DND-41 (cell line): ENCODE data around the gene GIMD1.

Experiments
- ATAC-seq: fragments of 200-7000 bp; cut with Tn5 transposase; 3 replicates; pipeline ENCODE4 v1.9.1; 2021; ENCODE audit warnings: low read depth; ENCODE audit not compliant: insufficient read depth
- DNase-seq: peaks from one replicate; pipeline ENCODE4 v3.0.0-alpha.2; 2020
- H2AFZ ChIP-seq: 2 replicates; pipeline ENCODE4 v1.6.0; 2012; ENCODE audit warnings: low read depth, low read length
- H3K27ac ChIP-seq: 2 replicates; pipeline ENCODE4 v1.5.1; 2012; ENCODE audit warnings: low read length, inconsistent platforms
- H3K27me3 ChIP-seq: fragments of 200-600 bp; sonication (generic); 2 replicates; pipeline ENCODE4 v1.6.0; 2012; ENCODE audit warnings: low read length, mild to moderate bottlenecking, inconsistent platforms; ENCODE audit not compliant: insufficient read depth, poor library complexity
- H3K36me3 ChIP-seq: 2 replicates; pipeline ENCODE4 v1.5.1; 2012; ENCODE audit warnings: low read length, inconsistent platforms; ENCODE audit not compliant: insufficient read depth
- H3K4me1 ChIP-seq: 2 replicates; pipeline ENCODE4 v1.5.1; 2012; ENCODE audit warnings: mild to moderate bottlenecking, low read length; ENCODE audit not compliant: insufficient read depth
- H3K4me2 ChIP-seq: 2 replicates; pipeline ENCODE4 v1.6.0; 2012; ENCODE audit warnings: mild to moderate bottlenecking, moderate library complexity, low read length, inconsistent platforms; ENCODE audit not compliant: insufficient read depth
- H3K4me3 ChIP-seq, 2 experiments: fragments of 200-600 bp in 1 of 2; shearing (Covaris generic) in 1 of 2; 2 replicates each; pipeline ENCODE4 v1.5.1; 2012 to 2016; ENCODE audit warnings: inconsistent platforms in 2 of 2, low read length in 2 of 2, mild to moderate bottlenecking in 2 of 2, low read depth in 1 of 2, moderate library complexity in 1 of 2
- H3K79me2 ChIP-seq: 2 replicates; pipeline ENCODE4 v1.6.0; 2012; ENCODE audit warnings: low read length, inconsistent platforms; ENCODE audit not compliant: insufficient read depth
- H3K9ac ChIP-seq: 2 replicates; pipeline ENCODE4 v1.6.0; 2012; ENCODE audit warnings: low read depth, mild to moderate bottlenecking, inconsistent platforms, low read length, moderate library complexity
- H3K9me3 ChIP-seq: 2 replicates; pipeline ENCODE4 v1.5.1; 2012; ENCODE audit warnings: low read length, moderate library complexity, mild to moderate bottlenecking, inconsistent platforms; ENCODE audit not compliant: insufficient read depth, severe bottlenecking
- H4K20me1 ChIP-seq: 2 replicates; pipeline ENCODE4 v1.6.0; 2012; ENCODE audit warnings: low read length; ENCODE audit not compliant: insufficient read depth
- EZH2 ChIP-seq: IDR thresholded peaks from 3 replicates; pipeline ENCODE4 v1.6.1; 2012; ENCODE audit warnings: borderline replicate concordance, low read depth, mild to moderate bottlenecking, moderate library complexity, low read length, inconsistent platforms; ENCODE audit not compliant: severe bottlenecking
- TF ChIP-seq, protein P1 (sequence below): IDR thresholded peaks from 2 replicates; pipeline ENCODE4 v1.5.1; 2012; ENCODE audit warnings: borderline replicate concordance, low read length, moderate library complexity, mild to moderate bottlenecking; ENCODE audit not compliant: poor library complexity, severe bottlenecking; ENCODE audit errors: extremely low read depth

GIMD1 gene

DNA sequence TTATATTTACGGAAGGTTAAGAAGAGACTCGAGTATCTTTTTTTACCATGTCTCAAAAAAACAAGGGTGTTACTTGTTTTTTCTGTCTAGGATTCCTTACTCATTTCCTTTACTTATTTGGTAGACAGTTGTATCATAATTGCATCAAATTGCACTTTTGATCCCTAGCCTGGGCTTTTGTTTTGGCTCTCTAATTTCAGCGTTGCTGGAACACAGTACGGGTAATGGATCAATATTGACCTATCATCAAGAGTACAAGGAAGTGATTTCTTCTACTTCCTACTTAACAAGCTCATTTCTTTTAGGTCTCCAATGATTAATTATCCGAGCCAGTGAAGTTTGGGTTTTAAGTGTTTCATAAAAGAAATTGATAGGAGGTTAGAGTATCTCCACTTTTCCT is 35.4 kb downstream of the GIMD1 start:
- no peaks in the 10 kb centered on the region for H3K27me3 ChIP-seq
- no peaks in the 10 kb centered on the region for H3K9me3 ChIP-seq
- no peaks in the 10 kb centered on the region for H3K4me1 ChIP-seq
- no peaks in the 10 kb centered on the region; the same call in 1 of the 2 replicates for H4K20me1 ChIP-seq
- peaks cover 94% of the 10 kb centered on the region for H3K36me3 ChIP-seq
- no peak overlapping the region for H3K27ac ChIP-seq
- no peak overlapping the region for H3K9ac ChIP-seq
- H3K79me2 ChIP-seq: 0 out of 2 replicates have a peak, but pooled peaks cover 3% of the 10 kb centered on the region
- no peak for TF ChIP-seq EZH2
- TF ChIP-seq, protein P1, sequence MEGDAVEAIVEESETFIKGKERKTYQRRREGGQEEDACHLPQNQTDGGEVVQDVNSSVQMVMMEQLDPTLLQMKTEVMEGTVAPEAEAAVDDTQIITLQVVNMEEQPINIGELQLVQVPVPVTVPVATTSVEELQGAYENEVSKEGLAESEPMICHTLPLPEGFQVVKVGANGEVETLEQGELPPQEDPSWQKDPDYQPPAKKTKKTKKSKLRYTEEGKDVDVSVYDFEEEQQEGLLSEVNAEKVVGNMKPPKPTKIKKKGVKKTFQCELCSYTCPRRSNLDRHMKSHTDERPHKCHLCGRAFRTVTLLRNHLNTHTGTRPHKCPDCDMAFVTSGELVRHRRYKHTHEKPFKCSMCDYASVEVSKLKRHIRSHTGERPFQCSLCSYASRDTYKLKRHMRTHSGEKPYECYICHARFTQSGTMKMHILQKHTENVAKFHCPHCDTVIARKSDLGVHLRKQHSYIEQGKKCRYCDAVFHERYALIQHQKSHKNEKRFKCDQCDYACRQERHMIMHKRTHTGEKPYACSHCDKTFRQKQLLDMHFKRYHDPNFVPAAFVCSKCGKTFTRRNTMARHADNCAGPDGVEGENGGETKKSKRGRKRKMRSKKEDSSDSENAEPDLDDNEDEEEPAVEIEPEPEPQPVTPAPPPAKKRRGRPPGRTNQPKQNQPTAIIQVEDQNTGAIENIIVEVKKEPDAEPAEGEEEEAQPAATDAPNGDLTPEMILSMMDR: no peak
- ATAC-seq (no peak), DNase-seq (no peak)
- H3K4me2 ChIP-seq: no peak overlapping the region
- H2AFZ ChIP-seq: no peak overlapping the region
- H3K4me3 ChIP-seq: no peak overlapping the region

DNA sequence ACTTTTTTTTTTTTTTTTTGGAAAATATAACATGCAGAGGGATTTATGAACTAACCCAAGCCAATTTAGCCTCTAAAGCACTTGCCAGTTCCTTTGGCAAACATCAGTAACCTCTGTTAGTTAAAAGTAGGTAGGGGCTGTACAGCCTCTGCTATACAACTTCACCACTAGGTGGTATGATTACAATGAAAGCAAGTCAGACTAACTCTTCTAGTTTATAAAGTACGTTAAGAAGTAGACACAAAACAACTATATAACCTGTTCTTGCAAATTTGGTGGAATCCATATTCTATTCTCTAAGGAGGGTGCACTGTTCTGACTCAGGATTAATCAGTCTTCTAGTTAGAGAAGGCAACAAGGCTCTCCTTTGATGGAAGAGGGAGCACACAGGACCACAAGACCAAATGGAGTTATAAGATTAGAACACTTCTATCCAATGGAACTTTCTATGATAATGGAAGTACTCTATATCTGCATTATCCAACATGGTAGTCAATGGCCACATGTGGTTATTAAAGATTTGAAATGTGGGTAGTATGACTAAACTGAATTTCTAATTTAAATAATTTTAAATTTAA is 39.4 kb downstream of the GIMD1 start:
- ATAC-seq (peak; percentile 93), DNase-seq (no peak)
- no peak overlapping the region for H3K4me2 ChIP-seq
- no peaks in the 10 kb centered on the region for H3K9me3 ChIP-seq
- no peaks in the 10 kb centered on the region; the same call in 1 of the 2 replicates for H4K20me1 ChIP-seq
- no peak overlapping the region for H3K27ac ChIP-seq
- H2AFZ ChIP-seq: no peak overlapping the region
- H3K79me2 ChIP-seq: peaks cover 10% of the 10 kb centered on the region
- peaks cover 88% of the 10 kb centered on the region for H3K36me3 ChIP-seq
- H3K9ac ChIP-seq: no peak overlapping the region
- H3K27me3 ChIP-seq: no peaks in the 10 kb centered on the region
- H3K4me3 ChIP-seq: no peak overlapping the region
- TF ChIP-seq EZH2: no peak
- TF ChIP-seq, protein P1: peak; percentile 68
- no peaks in the 10 kb centered on the region for H3K4me1 ChIP-seq

DNA sequence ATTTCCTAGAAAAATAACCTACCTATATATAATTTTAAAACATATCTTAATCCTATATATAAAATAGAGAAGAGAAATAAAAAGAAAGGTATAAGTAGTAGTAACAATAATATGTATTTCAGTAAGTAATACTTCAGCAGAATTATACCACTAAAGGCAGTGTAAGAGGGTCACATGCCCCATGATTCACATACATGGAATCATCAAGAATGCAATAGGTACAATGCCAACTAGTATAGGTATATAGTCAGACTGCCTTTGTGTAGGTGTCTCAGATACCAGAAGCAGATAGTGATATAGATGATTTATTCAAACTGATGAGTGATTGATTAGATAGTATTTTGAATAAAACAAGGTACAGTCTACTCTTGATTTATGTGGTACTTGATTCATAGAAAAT is 42.8 kb downstream of the GIMD1 start:
- H3K9me3 ChIP-seq: no peaks in the 10 kb centered on the region
- H3K36me3 ChIP-seq: peaks cover 60% of the 10 kb centered on the region
- H2AFZ ChIP-seq: no peak overlapping the region
- no peaks in the 10 kb centered on the region; the same call in 1 of the 2 replicates for H4K20me1 ChIP-seq
- ATAC-seq: no peak
- DNase-seq: no peak
- H3K4me3 ChIP-seq: no peak overlapping the region
- H3K27me3 ChIP-seq: no peaks in the 10 kb centered on the region
- no peaks in the 10 kb centered on the region for H3K4me1 ChIP-seq
- no peak overlapping the region for H3K4me2 ChIP-seq
- TF ChIP-seq, protein P1: no peak
- TF ChIP-seq EZH2: no peak
- H3K27ac ChIP-seq: no peak overlapping the region
- H3K79me2 ChIP-seq: peaks cover 30% of the 10 kb centered on the region
- no peak overlapping the region for H3K9ac ChIP-seq
